Measurements from ENCODE around the gene CDHR2. TPM values are rescaled to one million over a fixed set of nuclear protein-coding genes. Genes with fewer than 3 reads are reported as not detected.
A peak's percentile ranks its signal among the peaks of the same experiment; 100 is the strongest.
"Not testable (repeated sequence)": the region's sequence is repeated elsewhere in the genome, so short reads cannot be mapped to it uniquely, and the experiment has no call there.

CDHR2 gene
- total RNA-seq, 1 donor = not detected

GRCh38 chr5:176593273-176593869 lies 44.2 kb downstream of the CDHR2 start:
- no peak for TF ChIP-seq CTCF (IDR thresholded peaks at IDR 0.05; ENCODE audit: insufficient read depth, low read depth, low read length)
- no peak overlapping the region for H3K4me3 ChIP-seq (ENCODE audit: low read depth, low read length)
- no peak for DNase-seq (ENCODE audit: low read depth)

- no peak for TF ChIP-seq CTCF (IDR thresholded peaks at IDR 0.05; ENCODE audit: insufficient read depth, low read depth, low read length)
- no peak for DNase-seq (ENCODE audit: low read depth)
- no peak overlapping the region for H3K4me3 ChIP-seq (ENCODE audit: low read depth, low read length)
Measured at GRCh38 chr5:176594554-176594953, 45.4 kb downstream of the CDHR2 start.

- H3K4me3 ChIP-seq (ENCODE audit: low read depth, low read length) = no peak overlapping the region
- TF ChIP-seq CTCF (IDR thresholded peaks at IDR 0.05; ENCODE audit: insufficient read depth, low read depth, low read length) = no peak
- DNase-seq (ENCODE audit: low read depth) = no peak
Measured at GRCh38 chr5:176595386-176595943, 46.3 kb downstream of the CDHR2 start.

GRCh38 chr5:176596069-176596644 lies 47.0 kb downstream of the CDHR2 start:
- no peak overlapping the region for H3K4me3 ChIP-seq (ENCODE audit: low read depth, low read length)
- no peak for DNase-seq (ENCODE audit: low read depth)
- no peak for TF ChIP-seq CTCF (IDR thresholded peaks at IDR 0.05; ENCODE audit: insufficient read depth, low read depth, low read length)

- DNase-seq (ENCODE audit: low read depth) = peak; percentile 33
- peak; percentile 20 for TF ChIP-seq CTCF (IDR thresholded peaks at IDR 0.05; ENCODE audit: insufficient read depth, low read depth, low read length)
- H3K4me3 ChIP-seq (ENCODE audit: low read depth, low read length) = no peak overlapping the region
Measured at GRCh38 chr5:176596689-176597416, 47.7 kb downstream of the CDHR2 start.

GRCh38 chr5:176597417-176598389 lies 48.6 kb downstream of the CDHR2 start:
- no peak for TF ChIP-seq CTCF (IDR thresholded peaks at IDR 0.05; ENCODE audit: insufficient read depth, low read depth, low read length)
- DNase-seq (ENCODE audit: low read depth) = no peak
- H3K4me3 ChIP-seq (ENCODE audit: low read depth, low read length) = no peak overlapping the region

GRCh38 chr5:176599749-176600430 lies 50.7 kb downstream of the CDHR2 start:
- DNase-seq (ENCODE audit: low read depth); H3K4me3 ChIP-seq (ENCODE audit: low read depth, low read length): not testable (repeated sequence)
